Activated CD4-positive, alpha-beta memory T cell treated with anti-CD3 and anti-CD28 coated beads for 36 hours (primary cell): Measurements from ENCODE around the gene KEL. TPM values are rescaled to one million over a fixed set of nuclear protein-coding genes. Genes with fewer than 3 reads are reported as not detected.

Experiments used
- CTCF ChIA-PET: fragments of 350-600 bp; sonication (Branson Sonifier 250); formaldehyde crosslinking; loops from one replicate; lab custom pipeline; 2021; ENCODE audit warnings: antibody characterized with exemption, inconsistent platforms; lab: Charles Lee
- POLR2A ChIA-PET: fragments of 350-600 bp; sonication (Branson Sonifier 250); formaldehyde crosslinking; loops from one replicate; lab custom pipeline; 2021; ENCODE audit warnings: antibody characterized with exemption; lab: Charles Lee
- DNase-seq: peaks from one replicate; pipeline ENCODE4 v3.0.0-alpha.2; 2020
- H3K27ac Mint-ChIP-seq: one replicate; pipeline ENCODE4 v1.8.0; 2021; ENCODE audit warnings: mixed read lengths
- H3K27me3 Mint-ChIP-seq: one replicate; pipeline ENCODE4 v1.8.0; 2021; ENCODE audit warnings: mixed read lengths
- H3K36me3 Mint-ChIP-seq: one replicate; pipeline ENCODE4 v1.8.0; 2021; ENCODE audit warnings: mixed read lengths
- H3K4me1 Mint-ChIP-seq: one replicate; pipeline ENCODE4 v1.8.0; 2021; ENCODE audit warnings: low read depth, mixed read lengths
- H3K4me3 Mint-ChIP-seq: one replicate; pipeline ENCODE4 v1.8.0; 2021; ENCODE audit warnings: mild to moderate bottlenecking, mixed read lengths
- H3K9me3 Mint-ChIP-seq: one replicate; pipeline ENCODE4 v1.8.0; 2021; ENCODE audit warnings: mixed read lengths
- intact Hi-C: fragments of 100-400 bp; cut with micrococcal nuclease; formaldehyde crosslinking; loops from one replicate; pipeline ENCODE4 v1.15.1; 2023
- total RNA-seq, 2 experiments: library from RNA; stranded (reverse); gene quantifications; one replicate each; pipeline ENCODE4 v1.2.3, GENCODE V29; 2021

KEL gene
- total RNA-seq, 2 experiments from 2014 or later: 0.34 to 0.55 TPM

- Mint-ChIP-seq H3K4me3 (no peak overlapping the region), H3K4me1 (no peaks in the 10 kb centered on the region), H3K27me3 (peaks cover 12% of the 10 kb centered on the region), H3K9me3 (peaks cover 5% of the 10 kb centered on the region), H3K27ac (no peak overlapping the region), H3K36me3 (no peaks in the 10 kb centered on the region)
- ChIA-PET POLR2A (no interaction called here), CTCF (interaction anchor here (0.8 to 2.2 kb wide), 5 partner anchors 42 to 373 kb away, joined by 3 to 7 read pairs (median 3); no protein-coding TSS in a partner anchor)
- DNase-seq: no peak
- intact Hi-C loops: no loop called here
Measured at GRCh38 chr7:142960955-142961512, 1.1 kb downstream of the KEL start.

GRCh38 chr7:142959202-142959601, 3.0 kb downstream of the KEL start:
- POLR2A ChIA-PET: no interaction called here
- Mint-ChIP-seq H3K36me3 (no peaks in the 10 kb centered on the region), H3K27me3 (peaks cover 7% of the 10 kb centered on the region), H3K27ac (no peak overlapping the region), H3K4me3 (no peak overlapping the region), H3K4me1 (no peaks in the 10 kb centered on the region), H3K9me3 (peaks cover 19% of the 10 kb centered on the region)
- intact Hi-C loops: no loop called here
- no peak for DNase-seq
- CTCF ChIA-PET: no interaction called here

GRCh38 chr7:142957723-142958122, 4.4 kb downstream of the KEL start:
- intact Hi-C loops: no loop called here
- H3K27me3 Mint-ChIP-seq: peaks cover 7% of the 10 kb centered on the region
- DNase-seq: no peak
- CTCF ChIA-PET: no interaction called here
- H3K4me1 Mint-ChIP-seq: no peaks in the 10 kb centered on the region
- H3K27ac Mint-ChIP-seq: no peak overlapping the region
- H3K36me3 Mint-ChIP-seq: no peaks in the 10 kb centered on the region
- POLR2A ChIA-PET: no interaction called here
- H3K4me3 Mint-ChIP-seq: no peak overlapping the region
- H3K9me3 Mint-ChIP-seq: peaks cover 23% of the 10 kb centered on the region

- DNase-seq: no peak
- no peaks in the 10 kb centered on the region for H3K4me1 Mint-ChIP-seq
- peaks cover 10% of the 10 kb centered on the region for H3K27me3 Mint-ChIP-seq
- peaks cover 23% of the 10 kb centered on the region for H3K9me3 Mint-ChIP-seq
- POLR2A ChIA-PET: no interaction called here
- H3K36me3 Mint-ChIP-seq: no peaks in the 10 kb centered on the region
- CTCF ChIA-PET: no interaction called here
- intact Hi-C loops: no loop called here
- no peak overlapping the region for H3K4me3 Mint-ChIP-seq
- H3K27ac Mint-ChIP-seq: no peak overlapping the region
Measured at GRCh38 chr7:142956951-142957623, 5.1 kb downstream of the KEL start.

- ChIA-PET CTCF (no interaction called here), POLR2A (no interaction called here)
- H3K4me1 Mint-ChIP-seq: no peaks in the 10 kb centered on the region
- no peak for DNase-seq
- H3K27ac Mint-ChIP-seq: no peak overlapping the region
- H3K27me3 Mint-ChIP-seq: peaks cover 5% of the 10 kb centered on the region
- H3K36me3 Mint-ChIP-seq: no peaks in the 10 kb centered on the region
- H3K4me3 Mint-ChIP-seq: no peak overlapping the region
- H3K9me3 Mint-ChIP-seq: peaks cover 23% of the 10 kb centered on the region
- intact Hi-C loops: no loop called here
Measured at GRCh38 chr7:142954680-142955268, 7.4 kb downstream of the KEL start.

GRCh38 chr7:142950235-142950634, 11.9 kb downstream of the KEL start:
- ChIA-PET CTCF (no interaction called here), POLR2A (no interaction called here)
- intact Hi-C loops: no loop called here
- Mint-ChIP-seq H3K4me1 (no peaks in the 10 kb centered on the region), H3K27me3 (peaks cover 12% of the 10 kb centered on the region), H3K4me3 (no peak overlapping the region), H3K27ac (no peak overlapping the region), H3K36me3 (no peaks in the 10 kb centered on the region), H3K9me3 (peaks cover 12% of the 10 kb centered on the region)
- no peak for DNase-seq

- DNase-seq: no peak
Measured at GRCh38 chr7:142948603-142949002, 13.6 kb downstream of the KEL start.

GRCh38 chr7:142945001-142945400, 17.2 kb downstream of the KEL start:
- Mint-ChIP-seq H3K27ac (no peak overlapping the region), H3K36me3 (no peaks in the 10 kb centered on the region), H3K9me3 (no peaks in the 10 kb centered on the region), H3K27me3 (peaks cover 10% of the 10 kb centered on the region), H3K4me3 (no peak overlapping the region), H3K4me1 (no peaks in the 10 kb centered on the region)
- ChIA-PET POLR2A (no interaction called here), CTCF (interaction anchor here (0.6 kb wide), 1 partner anchor 125 kb away, joined by 3 read pairs; no protein-coding TSS in a partner anchor)
- DNase-seq: no peak
- intact Hi-C loops: no loop called here

More at GRCh38 chr7:142948603-142949002, 13.6 kb downstream of the KEL start:
- ChIA-PET POLR2A (no interaction called here), CTCF (no interaction called here)
- no peak overlapping the region for H3K27ac Mint-ChIP-seq
- intact Hi-C loops: no loop called here
- peaks cover 12% of the 10 kb centered on the region for H3K27me3 Mint-ChIP-seq
- no peaks in the 10 kb centered on the region for H3K36me3 Mint-ChIP-seq
- H3K9me3 Mint-ChIP-seq: no peaks in the 10 kb centered on the region
- no peaks in the 10 kb centered on the region for H3K4me1 Mint-ChIP-seq
- H3K4me3 Mint-ChIP-seq: no peak overlapping the region

- POLR2A ChIA-PET: no interaction called here
- Mint-ChIP-seq H3K4me1 (no peaks in the 10 kb centered on the region), H3K27ac (no peak overlapping the region), H3K4me3 (no peak overlapping the region), H3K9me3 (no peaks in the 10 kb centered on the region), H3K27me3 (peaks cover 10% of the 10 kb centered on the region), H3K36me3 (no peaks in the 10 kb centered on the region)
- intact Hi-C loops: no loop called here
- CTCF ChIA-PET: no interaction called here
- no peak for DNase-seq
Measured at GRCh38 chr7:142943706-142944268, 18.4 kb downstream of the KEL start.

- intact Hi-C loops: no loop called here
- no peak overlapping the region for H3K4me3 Mint-ChIP-seq
- ChIA-PET CTCF (no interaction called here), POLR2A (no interaction called here)
- H3K4me1 Mint-ChIP-seq: no peaks in the 10 kb centered on the region
- DNase-seq: no peak
- peaks cover 5% of the 10 kb centered on the region for H3K27me3 Mint-ChIP-seq
- no peaks in the 10 kb centered on the region for H3K36me3 Mint-ChIP-seq
- no peaks in the 10 kb centered on the region for H3K9me3 Mint-ChIP-seq
- no peak overlapping the region for H3K27ac Mint-ChIP-seq
Measured at GRCh38 chr7:142942746-142943145, 19.4 kb downstream of the KEL start.

GRCh38 chr7:142941541-142941940, 20.6 kb downstream of the KEL start:
- H3K27ac Mint-ChIP-seq: no peak overlapping the region
- intact Hi-C loops: no loop called here
- no peaks in the 10 kb centered on the region for H3K4me1 Mint-ChIP-seq
- CTCF ChIA-PET: no interaction called here
- no peak for DNase-seq
- H3K36me3 Mint-ChIP-seq: no peaks in the 10 kb centered on the region
- POLR2A ChIA-PET: no interaction called here
- H3K9me3 Mint-ChIP-seq: no peaks in the 10 kb centered on the region
- no peak overlapping the region for H3K4me3 Mint-ChIP-seq
- H3K27me3 Mint-ChIP-seq: peaks cover 2% of the 10 kb centered on the region

- CTCF ChIA-PET: no interaction called here
- Mint-ChIP-seq H3K4me1 (no peaks in the 10 kb centered on the region), H3K9me3 (no peaks in the 10 kb centered on the region), H3K27me3 (peaks cover 2% of the 10 kb centered on the region), H3K4me3 (no peak overlapping the region), H3K27ac (no peak overlapping the region), H3K36me3 (no peaks in the 10 kb centered on the region)
- intact Hi-C loops: no loop called here
- DNase-seq: no peak
- POLR2A ChIA-PET: no interaction called here
Measured at GRCh38 chr7:142940966-142941535, 21.1 kb downstream of the KEL start.
